Stomach (tissue), 9 donors: ENCODE measurements around the gene STK26. TPM values are rescaled to one million over a fixed set of nuclear protein-coding genes. Genes with fewer than 3 reads are reported as not detected.

Source experiments
- DNase-seq, 2 donors: peaks; one replicate each; pipeline versions ENCODE4 v3.0.0 to v3.0.0-alpha.2; 2013 to 2019
- H3K27ac ChIP-seq, 5 donors: fragments of 200-600 bp in 4 of 5; sonication (generic) in 4 of 5; one replicate each; pipeline ENCODE4 v1.5.1; 2013 to 2019; ENCODE audit warnings: mild to moderate bottlenecking in 1 of 5, moderate library complexity in 1 of 5
- H3K27me3 ChIP-seq, 3 donors: fragments of 200-600 bp; sonication (generic); one replicate each; pipeline ENCODE4 v1.5.1; 2017 to 2019; ENCODE audit warnings: mixed run types in 1 of 3
- H3K36me3 ChIP-seq, 4 donors: fragments of 200-600 bp; sonication (generic); 1 replicate in 3 of 4; 2 replicates in 1 of 4; pipeline ENCODE4 v1.5.1; 2016 to 2019
- H3K4me1 ChIP-seq, 4 donors: fragments of 200-600 bp; sonication (generic); one replicate each; pipeline ENCODE4 v1.5.1; 2016 to 2019
- H3K4me3 ChIP-seq, 4 donors: fragments of 200-600 bp; sonication (generic) in 3 of 4; one replicate each; pipeline ENCODE4 v1.5.1; 2016 to 2019; ENCODE audit warnings: mild to moderate bottlenecking in 1 of 4
- H3K9me3 ChIP-seq, 4 donors: fragments of 200-600 bp; sonication (generic); one replicate each; pipeline ENCODE4 v1.5.1; 2016 to 2019
- CTCF ChIP-seq, 7 experiments: fragments of 450-650 bp in 4 of 7; fragments of 200-600 bp in 3 of 7; sonication (generic) in 3 of 7; IDR thresholded peaks; one replicate each; pipeline ENCODE4 v1.5.1; 2016 to 2019; ENCODE audit warnings: antibody characterized with exemption in 7 of 7, control low read depth in 2 of 7, mild to moderate bottlenecking in 1 of 7
- EP300 ChIP-seq: sonication (generic); formaldehyde crosslinking; IDR thresholded peaks from one replicate; pipeline ENCODE4 v1.6.1; 2017; ENCODE audit warnings: antibody characterized with exemption
- POLR2A ChIP-seq, 4 donors: fragments of 450-650 bp; IDR thresholded peaks; one replicate each; pipeline ENCODE4 v1.6.1; 2016; ENCODE audit warnings: antibody characterized with exemption in 4 of 4, control low read depth in 2 of 4, mild to moderate bottlenecking in 1 of 4, moderate library complexity in 1 of 4
- POLR2AphosphoS5 ChIP-seq, 3 donors: sonication (generic); formaldehyde crosslinking; IDR thresholded peaks; one replicate each; pipeline ENCODE4 v1.6.1; 2016; ENCODE audit warnings: antibody characterized with exemption in 3 of 3
- WGBS, 5 donors: extraction: QIAGEN DNeasy Blood & Tissue Kit in 3 of 5; methylation state at CpG; one replicate each; pipeline versions ENCODE4 v1.1.5 to v1.1.7; 2013 to 2018; 5-methylcytosine and 5-hydroxymethylcytosine counted together
- intact Hi-C: fragments of 100-400 bp; cut with DNase I; formaldehyde crosslinking; loops from one replicate; pipeline ENCODE4 v1.15.1; 2023; ENCODE audit warnings: low total_unique reads
- polyA plus RNA-seq, 3 donors: library from polyadenylated mRNA; stranded (reverse); fragments of 200-250 nt; gene quantifications; one replicate each; pipeline ENCODE4 v1.2.3, GENCODE V29; 2013
- total RNA-seq, 5 donors: library from RNA; depleted of rRNA; stranded (reverse); fragments of >200 nt; gene quantifications; one replicate each; pipeline versions ENCODE4 v1.1.0 to v1.2.3, GENCODE V29; 2014 to 2016
- donor health status: healthy with polysubstance abuse.
- donor health status: Bipolar disorder and iron deficiency.
- donor health status: healthy.

The STK26 gene
- total and polyA plus RNA-seq, 8 donors = 3.6 to 34.0 (median 10.2) TPM

DNA sequence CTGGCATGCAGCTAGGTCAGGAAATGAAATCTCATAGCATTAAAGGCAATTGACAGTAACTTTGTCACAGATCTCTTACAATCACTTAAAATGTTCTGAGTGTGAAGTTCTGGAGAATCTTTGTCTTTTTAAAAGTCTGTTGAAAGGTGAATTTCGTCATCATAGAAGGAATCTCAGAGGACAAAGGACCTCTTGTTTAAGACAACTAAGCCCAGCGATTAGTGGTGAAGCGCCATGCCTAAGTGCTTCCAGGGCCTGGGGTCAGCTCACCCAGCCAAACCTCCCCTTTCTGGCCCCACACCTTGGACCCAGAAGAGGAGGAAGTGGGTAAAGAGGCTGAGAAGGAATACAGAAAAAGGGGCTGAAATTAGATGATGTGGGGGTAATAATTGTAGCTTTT, 96.2 kb downstream of the STK26 start:
- H3K4me1 ChIP-seq = no peaks in the 10 kb centered on the region
- 42 to 64% (median 43%) methylated on average over 3 of the region's 3 CpGs for WGBS, 5 donors
- no peak for TF ChIP-seq EP300
- TF ChIP-seq POLR2AphosphoS5 (IDR thresholded peaks at IDR 0.05) = no peak
- TF ChIP-seq POLR2A (IDR thresholded peaks at IDR 0.05) = no peak
- no peak for TF ChIP-seq CTCF (IDR thresholded peaks at IDR 0.05)
- no peak for DNase-seq
- H3K27ac ChIP-seq = no peak overlapping the region
- H3K9me3 ChIP-seq = peaks cover 0 to 11% (median 4%) of the 10 kb centered on the region in 4 donors
- H3K36me3 ChIP-seq = no peaks in the 10 kb centered on the region
- peaks cover 0 to 3% (median 0%) of the 10 kb centered on the region in 3 donors for H3K27me3 ChIP-seq
- intact Hi-C loops = no loop called here
- no peak overlapping the region for H3K4me3 ChIP-seq

DNA sequence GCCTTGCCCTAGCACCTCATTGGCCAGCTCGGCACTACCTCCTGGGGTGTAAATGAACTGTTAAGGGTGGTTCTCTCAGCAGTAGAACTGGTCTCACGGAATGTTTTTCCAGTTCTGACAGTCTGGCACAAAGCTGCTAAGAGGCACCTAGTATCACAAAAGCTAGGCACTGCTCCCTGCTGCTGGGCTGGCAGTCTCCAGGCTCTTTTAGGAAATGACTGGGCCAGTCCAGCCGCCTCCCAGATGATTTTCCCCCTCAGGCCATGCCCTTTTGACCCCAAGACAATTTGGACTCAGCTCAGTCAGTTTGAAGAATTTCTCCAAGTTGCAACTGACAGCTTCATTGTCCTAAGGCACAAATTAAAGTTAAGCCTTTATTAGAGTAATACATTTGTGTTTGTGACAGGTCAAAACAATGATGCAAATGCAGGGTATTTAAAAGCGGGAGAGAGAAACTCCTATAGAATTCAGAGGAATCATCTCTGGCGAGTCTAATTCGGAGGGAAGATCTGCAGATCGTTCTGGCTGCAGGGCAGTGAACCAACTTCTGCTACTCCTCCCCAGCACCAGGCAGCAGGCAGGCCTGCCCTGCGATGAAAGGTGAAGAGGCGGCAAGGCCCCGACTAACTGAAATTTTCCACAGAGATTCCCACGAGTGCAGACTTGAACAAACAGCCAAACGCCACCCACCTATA, 96.9 kb downstream of the STK26 start:
- intact Hi-C loops = no loop called here
- Histone ChIP-seq H3K27me3 (peaks cover 0 to 3% (median 0%) of the 10 kb centered on the region in 3 donors), H3K4me3 (no peak overlapping the region), H3K4me1 (no peaks in the 10 kb centered on the region), H3K36me3 (no peaks in the 10 kb centered on the region), H3K9me3 (peaks cover 0 to 11% (median 4%) of the 10 kb centered on the region in 4 donors), H3K27ac (no peak overlapping the region)
- TF ChIP-seq EP300 (no peak), POLR2A (IDR thresholded peaks at IDR 0.05) (no peak), CTCF (IDR thresholded peaks at IDR 0.05) (no peak), POLR2AphosphoS5 (IDR thresholded peaks at IDR 0.05) (no peak)
- WGBS, 5 donors = 59 to 79% (median 74%) methylated on average over 7 to 12 of the region's 12 CpGs
- DNase-seq = peak in 1 of 2 donors; percentile 35

- WGBS, 5 donors = 54 to 79% (median 72%) methylated on average over 4 of the region's 4 CpGs
- TF ChIP-seq EP300 = no peak
- TF ChIP-seq CTCF (IDR thresholded peaks at IDR 0.05) = no peak
- no peak for TF ChIP-seq POLR2AphosphoS5 (IDR thresholded peaks at IDR 0.05)
- no peak for TF ChIP-seq POLR2A (IDR thresholded peaks at IDR 0.05)
These were observed 97.8 kb downstream of the STK26 start for GRCh38 chrX:132120913-132121312.

More at GRCh38 chrX:132120913-132121312, 97.8 kb downstream of the STK26 start:
- Histone ChIP-seq H3K36me3 (no peaks in the 10 kb centered on the region), H3K27ac (no peak overlapping the region), H3K27me3 (peaks cover 0 to 3% (median 0%) of the 10 kb centered on the region in 3 donors), H3K9me3 (peaks cover 0 to 11% (median 4%) of the 10 kb centered on the region in 4 donors), H3K4me3 (no peak overlapping the region), H3K4me1 (no peaks in the 10 kb centered on the region)
- DNase-seq = no peak
- intact Hi-C loops = no loop called here

Other genes with a start within 250 kb of the STK26 start
- gene FRMD7, start 104.7 kb downstream of the STK26 start, total RNA-seq = not detected
- gene FRMD7, start 104.7 kb downstream of the STK26 start, polyA plus RNA-seq = not detected
- gene RAP2C, start 196.1 kb downstream of the STK26 start, total RNA-seq = 10 to 100 TPM; 16.1 to 53.1 (median 28.3) TPM
- gene RAP2C, start 196.1 kb downstream of the STK26 start, polyA plus RNA-seq = 10 to 100 TPM; 11.1 to 16.5 (median 13.2) TPM